ENCODE results near the gene GNG7. TPM values are rescaled to one million over a fixed set of nuclear protein-coding genes. Genes with fewer than 3 reads are reported as not detected.
"Not testable (repeated sequence)": the region's sequence is repeated elsewhere in the genome, so short reads cannot be mapped to it uniquely, and the experiment has no call there.

Gene GNG7
- total RNA-seq, 1 donor from 2014 or later, result 5.1 TPM

GRCh38 chr19:2715470-2716274, 13.2 kb upstream of the GNG7 start:
- H3K36me3 Mint-ChIP-seq (ENCODE audit: unreplicated experiment), result peaks cover 3% of the 10 kb centered on the region
- H3K27me3 Mint-ChIP-seq (ENCODE audit: unreplicated experiment), result no peaks in the 10 kb centered on the region
- no peak overlapping the region for H3K4me3 Mint-ChIP-seq (ENCODE audit: unreplicated experiment)
- DNase-seq (ENCODE audit: extremely low spot score, unreplicated experiment), result no peak
- H3K4me1 Mint-ChIP-seq (ENCODE audit: unreplicated experiment), result peaks cover 5% of the 10 kb centered on the region
- no peak overlapping the region for H3K27ac Mint-ChIP-seq (ENCODE audit: unreplicated experiment)
- peaks cover 11% of the 10 kb centered on the region for H3K9me3 Mint-ChIP-seq (ENCODE audit: unreplicated experiment)
- no peak for TF ChIP-seq CTCF (IDR thresholded peaks at IDR 0.05)

- no peak for TF ChIP-seq CTCF (IDR thresholded peaks at IDR 0.05)
- Mint-ChIP-seq H3K4me1 (ENCODE audit: unreplicated experiment) (peaks cover under 1% of the 10 kb centered on the region), H3K9me3 (ENCODE audit: unreplicated experiment) (peaks cover 11% of the 10 kb centered on the region), H3K27me3 (ENCODE audit: unreplicated experiment) (no peaks in the 10 kb centered on the region), H3K36me3 (ENCODE audit: unreplicated experiment) (peaks cover 3% of the 10 kb centered on the region), H3K27ac (ENCODE audit: unreplicated experiment) (no peak overlapping the region), H3K4me3 (ENCODE audit: unreplicated experiment) (no peak overlapping the region)
- no peak for DNase-seq (ENCODE audit: extremely low spot score, unreplicated experiment)
Measured at GRCh38 chr19:2714531-2715269, 12.2 kb upstream of the GNG7 start.

GRCh38 chr19:2714102-2714501, 11.6 kb upstream of the GNG7 start:
- not testable (repeated sequence) for H3K4me1 Mint-ChIP-seq (ENCODE audit: unreplicated experiment); H3K36me3 Mint-ChIP-seq (ENCODE audit: unreplicated experiment); DNase-seq (ENCODE audit: extremely low spot score, unreplicated experiment); H3K27me3 Mint-ChIP-seq (ENCODE audit: unreplicated experiment); H3K27ac Mint-ChIP-seq (ENCODE audit: unreplicated experiment); H3K4me3 Mint-ChIP-seq (ENCODE audit: unreplicated experiment)
- H3K9me3 Mint-ChIP-seq (ENCODE audit: unreplicated experiment), result peaks cover 11% of the 10 kb centered on the region

- not testable (repeated sequence) for H3K4me3 Mint-ChIP-seq (ENCODE audit: unreplicated experiment); H3K27ac Mint-ChIP-seq (ENCODE audit: unreplicated experiment); H3K4me1 Mint-ChIP-seq (ENCODE audit: unreplicated experiment); DNase-seq (ENCODE audit: extremely low spot score, unreplicated experiment); H3K36me3 Mint-ChIP-seq (ENCODE audit: unreplicated experiment); H3K27me3 Mint-ChIP-seq (ENCODE audit: unreplicated experiment)
- H3K9me3 Mint-ChIP-seq (ENCODE audit: unreplicated experiment), result peaks cover 11% of the 10 kb centered on the region
Measured at GRCh38 chr19:2713170-2713569, 10.7 kb upstream of the GNG7 start.

GRCh38 chr19:2711875-2712205, 9.3 kb upstream of the GNG7 start:
- Mint-ChIP-seq H3K27ac (ENCODE audit: unreplicated experiment) (no peak overlapping the region), H3K9me3 (ENCODE audit: unreplicated experiment) (peaks cover 11% of the 10 kb centered on the region), H3K4me3 (ENCODE audit: unreplicated experiment) (no peak overlapping the region), H3K4me1 (ENCODE audit: unreplicated experiment) (no peaks in the 10 kb centered on the region), H3K27me3 (ENCODE audit: unreplicated experiment) (no peaks in the 10 kb centered on the region), H3K36me3 (ENCODE audit: unreplicated experiment) (peaks cover 3% of the 10 kb centered on the region)
- TF ChIP-seq CTCF (IDR thresholded peaks at IDR 0.05), result no peak
- DNase-seq (ENCODE audit: extremely low spot score, unreplicated experiment), result no peak

DNA sequence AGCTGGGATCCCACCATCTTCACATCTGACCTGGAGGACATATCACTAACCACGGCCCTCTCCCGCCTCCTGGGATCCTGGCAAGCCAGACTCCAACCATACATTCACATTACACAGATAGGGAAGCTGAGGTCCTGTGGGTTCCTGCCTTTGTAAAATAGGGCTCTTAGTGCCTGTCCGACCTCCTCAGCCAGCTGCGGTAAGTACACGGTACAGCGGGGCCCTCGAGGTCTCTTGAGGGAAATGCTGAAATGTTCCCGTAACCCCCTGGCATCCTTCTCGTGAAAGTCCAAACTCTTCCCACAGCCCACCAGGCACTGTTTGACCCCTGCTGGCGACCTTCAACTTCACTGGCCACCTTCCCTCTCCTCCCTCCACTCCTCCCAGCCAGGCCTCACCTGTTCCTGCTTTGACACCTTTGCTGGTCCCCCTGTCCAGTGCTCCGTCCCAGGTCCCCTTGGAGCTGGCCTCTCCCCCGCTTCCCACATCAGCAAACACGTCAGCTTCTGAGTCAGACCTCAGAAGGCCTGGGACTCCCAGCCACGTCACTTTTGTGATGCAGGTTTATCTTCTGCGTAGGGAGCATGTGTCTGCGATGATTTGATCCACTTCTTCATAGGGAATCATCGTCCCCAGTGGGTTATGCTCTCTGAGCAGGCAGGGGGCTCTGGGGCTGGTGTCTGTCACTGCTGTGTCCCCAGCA, 8.8 kb upstream of the GNG7 start:
- Mint-ChIP-seq H3K27ac (ENCODE audit: unreplicated experiment) (no peak overlapping the region), H3K4me1 (ENCODE audit: unreplicated experiment) (no peaks in the 10 kb centered on the region), H3K9me3 (ENCODE audit: unreplicated experiment) (peaks cover 11% of the 10 kb centered on the region), H3K36me3 (ENCODE audit: unreplicated experiment) (peaks cover 3% of the 10 kb centered on the region), H3K27me3 (ENCODE audit: unreplicated experiment) (no peaks in the 10 kb centered on the region), H3K4me3 (ENCODE audit: unreplicated experiment) (no peak overlapping the region)
- no peak for TF ChIP-seq CTCF (IDR thresholded peaks at IDR 0.05)
- DNase-seq (ENCODE audit: extremely low spot score, unreplicated experiment), result no peak
